ENCODE measurements around the gene LILRB1.
"Not testable (repeated sequence)": the region's sequence is repeated elsewhere in the genome, so short reads cannot be mapped to it uniquely, and the experiment has no call there.

The LILRB1 gene

DNA sequence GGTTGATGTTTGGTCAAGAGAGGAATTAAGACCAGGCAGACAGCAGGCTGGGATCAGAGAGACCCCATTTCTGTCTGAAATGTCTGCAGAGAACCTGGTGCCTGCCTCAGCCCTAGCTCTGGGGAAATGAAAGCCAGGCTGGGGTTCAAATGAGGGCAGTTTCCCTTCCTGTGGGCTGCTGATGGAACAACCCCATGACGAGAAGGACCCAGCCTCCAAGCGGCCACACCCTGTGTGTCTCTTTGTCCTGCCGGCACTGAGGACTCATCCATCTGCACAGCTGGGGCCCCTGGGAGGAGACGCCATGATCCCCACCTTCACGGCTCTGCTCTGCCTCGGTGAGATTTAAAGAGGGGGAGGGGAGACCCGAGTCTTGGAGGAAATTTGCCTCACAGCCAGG, 32.4 kb downstream of the LILRB1 start, which contains the start of gene LILRB4:
LILRB4 (plus strand) TSS at position 256 of the 400 bp plus-strand sequence; CDS start at position 305, 49 bp downstream.
- DNase-seq = peak; percentile 83 to 94 (median 91)

- DNase-seq = no peak
Observed at GRCh38 chr19:54665530-54665929, 35.2 kb downstream of the LILRB1 start.

DNA sequence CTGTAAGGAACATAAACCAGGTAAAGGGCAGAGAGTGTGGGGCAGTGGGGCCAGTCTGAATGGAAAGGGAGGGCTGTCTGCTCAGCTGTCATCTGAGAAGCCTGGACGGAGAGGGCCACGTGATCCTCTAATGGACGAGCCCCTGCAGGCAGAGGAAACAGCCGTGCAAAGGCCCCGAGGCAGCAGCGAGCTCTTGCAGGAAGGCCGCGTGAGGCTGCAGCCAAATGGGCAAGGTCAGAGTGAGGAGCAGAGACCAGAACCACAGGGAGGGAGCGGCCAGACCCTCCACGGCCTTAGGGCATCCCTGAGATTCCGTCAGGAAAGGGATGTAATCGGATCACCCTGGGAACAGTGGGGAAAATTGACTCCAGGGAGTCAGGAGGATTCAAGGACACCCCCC, 36.9 kb downstream of the LILRB1 start:
- no peak for DNase-seq

- DNase-seq = no peak
Observed at GRCh38 chr19:54668353-54668752, 38.1 kb downstream of the LILRB1 start.

GRCh38 chr19:54670576-54671357, 40.5 kb downstream of the LILRB1 start:
- DNase-seq = peak; percentile 66 to 85 (median 80)

DNA sequence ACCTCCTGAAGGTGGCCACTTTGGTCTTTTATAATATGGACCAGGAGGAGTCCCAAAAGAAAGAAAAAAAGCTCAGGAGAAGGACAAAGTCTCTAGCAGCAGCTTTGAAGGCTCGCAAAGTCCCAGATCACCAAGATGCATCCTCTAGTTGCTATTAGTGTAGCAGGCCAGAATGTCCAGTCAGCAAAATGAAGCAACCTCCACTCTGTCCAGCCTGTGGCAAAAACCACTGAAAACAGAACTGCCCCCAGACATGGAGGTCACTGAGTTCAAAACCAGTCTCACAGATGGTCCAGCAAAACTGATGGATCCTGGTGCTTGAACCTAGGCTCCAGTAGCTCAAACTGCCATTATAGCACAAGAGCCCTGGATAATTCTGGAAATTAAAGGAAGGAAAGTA, 42.9 kb downstream of the LILRB1 start:
- peak; percentile 61 to 86 (median 76) for DNase-seq

GRCh38 chr19:54674021-54674617, 43.8 kb downstream of the LILRB1 start:
- peak; percentile 51 to 86 (median 71) for DNase-seq

GRCh38 chr19:54676210-54676834, 46.0 kb downstream of the LILRB1 start:
- DNase-seq = peak; percentile 64 to 83 (median 76)

GRCh38 chr19:54677217-54677616, 46.9 kb downstream of the LILRB1 start:
- DNase-seq = no peak

DNA sequence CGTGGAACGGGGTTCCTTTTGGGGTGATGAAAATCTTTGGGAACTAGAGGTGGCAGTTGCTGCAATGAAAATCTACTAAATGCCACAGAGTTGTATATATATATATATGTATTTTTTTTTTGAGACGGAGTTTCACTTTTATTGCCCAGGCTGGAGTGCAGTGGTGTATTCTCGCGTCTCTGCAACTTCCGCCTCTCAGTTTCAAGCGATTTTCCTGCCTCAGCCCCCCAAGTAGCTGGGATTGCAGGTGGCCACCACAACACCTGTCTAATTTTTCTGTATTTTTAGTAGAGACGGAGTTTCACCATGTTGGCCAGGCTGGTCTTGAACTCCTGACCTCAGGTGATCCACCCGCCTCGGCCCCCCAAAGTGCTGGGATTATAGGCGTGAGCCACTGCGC, 51.3 kb downstream of the LILRB1 start:
- DNase-seq = not testable (repeated sequence)

- DNase-seq = peak; percentile 36 to 67 (median 40)
Observed at GRCh38 chr19:54682306-54682856, 52.1 kb downstream of the LILRB1 start.

DNA sequence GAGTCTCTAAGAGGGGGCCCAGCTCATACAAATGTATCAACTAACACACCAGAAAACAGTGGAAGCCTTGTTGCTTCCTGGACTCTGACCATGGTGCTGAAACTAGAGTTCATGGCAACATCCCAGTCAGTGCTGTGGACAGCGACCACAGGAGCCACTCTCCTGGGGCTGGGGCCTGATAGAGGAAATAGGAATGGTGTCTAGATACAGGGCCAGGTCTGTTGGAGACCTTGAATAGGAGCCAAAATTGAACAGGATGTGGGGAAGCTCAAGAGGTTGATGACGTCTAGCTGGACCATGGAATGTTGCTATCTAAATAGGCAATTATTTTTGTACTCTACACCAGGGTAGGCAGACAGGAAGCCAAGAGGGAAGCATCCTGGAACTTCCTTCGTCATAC, 54.2 kb downstream of the LILRB1 start:
- DNase-seq = peak; percentile 77 to 91 (median 82)

Measured in suppressor macrophage (primary cell).